NK-92 treated with Interleukin-12 subunit alpha and Interleukin-12 subunit beta, amount 100 ng/mL, for 24 hours (cell line): ENCODE data around the gene FBXO47.

Experiments used
- DNase-seq: peaks from one replicate; lab custom pipeline; 2025; lab: John Stamatoyannopoulos, UW

FBXO47 gene

DNA sequence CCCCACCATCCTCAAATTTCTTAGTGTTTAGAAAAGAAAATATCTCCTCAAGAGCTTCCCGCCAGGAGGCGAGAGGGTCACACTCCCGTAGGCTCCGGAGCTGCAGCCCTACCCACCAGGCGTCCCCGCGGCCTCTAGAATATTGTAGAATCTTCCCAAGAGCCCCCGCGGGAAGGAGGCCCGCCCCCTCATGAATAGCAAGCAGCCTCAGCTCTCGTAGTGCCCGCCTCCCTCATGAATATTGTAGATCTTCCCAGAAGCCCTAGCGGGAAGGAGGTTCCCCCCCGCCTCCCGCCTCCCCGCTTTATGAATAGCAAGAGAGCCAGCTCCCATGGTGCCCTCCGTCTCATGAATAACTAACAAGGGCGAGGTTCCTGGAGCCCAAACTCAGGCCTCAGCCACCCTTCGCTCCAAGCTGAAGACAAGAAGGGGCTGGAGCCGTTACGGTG is at the start of gene FBXO47:
Gene FBXO47 (minus strand): TSS at position 114 of the 449 bp plus-strand sequence. CDS start 4,378 bp downstream, outside the sequence.
- no peak for DNase-seq

GRCh38 chr17:39016193-39017153 is 49.3 kb upstream of the FBXO47 start:
- no peak for DNase-seq

DNA sequence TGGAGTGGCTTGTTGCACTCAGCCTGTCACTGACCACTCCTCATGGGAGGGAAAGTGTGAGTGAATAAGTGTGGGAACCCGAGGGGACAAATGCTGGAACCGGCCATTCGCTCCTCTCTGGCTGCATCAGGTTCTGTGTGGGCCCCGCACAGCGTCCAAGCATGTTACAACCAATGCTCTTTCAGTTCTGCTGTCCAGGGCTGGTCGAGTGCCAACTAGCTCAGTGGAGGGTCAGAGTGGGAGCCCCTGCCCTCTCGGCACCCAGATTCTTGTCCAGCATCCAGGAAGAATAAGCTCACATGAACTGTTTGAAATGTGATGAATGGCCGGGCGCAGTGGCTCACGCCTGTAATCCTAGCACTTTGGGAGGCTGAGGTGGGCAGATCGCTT is 48.3 kb upstream of the FBXO47 start:
- no peak for DNase-seq

DNA sequence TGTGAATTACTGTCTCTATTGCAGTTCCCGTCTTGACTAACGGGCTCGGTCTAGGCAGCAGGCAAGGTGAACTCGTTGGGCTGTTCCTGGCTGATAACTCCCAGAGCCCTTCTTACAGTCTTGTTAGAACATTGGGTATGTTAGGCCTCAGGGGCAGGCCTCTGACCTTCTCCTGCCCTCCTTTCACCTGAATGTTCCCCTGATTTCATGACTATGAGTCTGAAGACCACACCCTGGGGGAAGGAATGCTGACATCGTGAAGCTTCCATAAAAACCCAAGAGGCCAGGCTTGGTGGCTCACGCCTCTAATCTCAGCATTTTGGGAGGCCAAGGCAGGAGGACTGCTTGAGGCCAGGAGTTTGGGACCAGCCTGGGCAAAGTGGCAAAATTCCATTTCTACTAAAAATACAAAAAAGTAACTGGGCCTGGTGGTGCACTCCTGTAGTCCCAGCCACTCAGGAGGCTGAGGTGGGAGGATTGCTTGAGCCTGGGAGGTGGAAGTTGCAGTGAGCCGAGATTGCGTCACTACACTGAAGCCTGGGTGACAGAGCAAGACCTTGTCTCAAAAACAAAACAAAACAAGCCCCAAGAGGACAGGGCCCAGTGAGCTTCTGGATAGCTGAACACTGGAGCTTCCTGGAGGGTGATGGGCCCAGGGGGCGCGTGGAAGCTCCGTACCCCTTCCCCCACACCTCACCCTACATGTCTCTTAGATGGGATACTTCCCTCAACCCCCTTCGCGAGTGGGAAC is 47.8 kb upstream of the FBXO47 start:
- DNase-seq = no peak

DNA sequence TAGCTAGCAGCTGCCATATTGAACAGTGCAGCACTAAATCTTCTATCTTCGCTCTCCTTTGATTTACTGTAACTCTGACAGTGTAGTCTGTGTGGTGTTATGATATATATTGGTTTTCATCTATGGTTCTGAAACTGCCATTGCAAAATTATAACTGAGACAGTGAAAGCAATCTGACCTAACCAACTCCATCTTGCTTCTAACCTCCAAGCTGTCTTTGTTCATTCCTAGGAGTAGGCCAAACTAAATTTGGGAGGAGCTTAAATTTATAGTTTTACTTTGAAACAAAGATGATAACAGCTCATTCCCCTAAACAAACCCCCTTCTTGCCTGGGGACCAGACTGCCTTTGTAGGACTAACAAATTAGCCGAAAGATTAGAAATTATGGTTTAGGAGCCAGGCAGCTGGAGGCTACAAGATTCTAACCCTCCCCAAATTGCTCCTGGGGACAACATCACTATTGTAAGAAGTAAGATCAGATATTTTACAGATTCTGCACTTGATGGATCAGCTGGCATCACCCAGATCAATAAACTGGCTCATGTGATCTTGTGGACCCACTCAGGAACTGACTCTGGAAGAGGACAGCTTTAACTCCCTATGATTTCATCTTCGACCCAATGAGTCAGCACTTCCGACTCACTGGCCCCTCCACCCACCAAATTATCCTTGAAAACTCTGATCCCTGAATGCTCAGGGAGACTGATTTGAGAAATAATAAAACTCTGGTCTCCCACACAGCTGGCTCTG is 47.0 kb upstream of the FBXO47 start:
- no peak for DNase-seq

GRCh38 chr17:39012725-39013124 is 45.5 kb upstream of the FBXO47 start:
- no peak for DNase-seq

DNA sequence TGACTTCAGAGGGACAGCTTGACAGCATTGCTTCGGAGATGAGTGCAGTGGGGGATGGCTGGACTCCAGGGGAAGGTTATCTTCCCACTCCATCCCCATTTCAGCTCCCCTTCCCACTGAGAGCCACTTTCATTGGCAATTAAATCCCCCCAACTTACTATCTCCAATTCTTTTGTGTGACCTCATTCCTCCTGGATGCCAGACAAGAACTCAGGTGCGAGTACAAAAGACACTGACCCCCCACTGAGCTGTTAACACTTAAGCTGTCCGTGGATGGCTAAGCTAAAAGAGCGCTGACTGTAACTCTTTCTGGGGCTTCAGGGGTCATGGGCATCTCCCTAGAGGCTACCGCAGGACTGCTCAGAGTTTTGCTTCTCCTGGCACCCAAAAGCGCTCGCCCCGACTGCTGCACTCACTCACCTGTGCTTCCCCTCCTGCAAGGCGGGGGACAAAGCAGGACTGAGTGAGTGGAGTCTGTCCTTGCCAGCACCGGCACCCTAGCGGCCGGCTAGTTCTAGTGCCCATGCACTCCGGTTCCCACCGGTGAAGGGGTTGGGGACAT is 44.8 kb upstream of the FBXO47 start:
- DNase-seq = no peak

DNA sequence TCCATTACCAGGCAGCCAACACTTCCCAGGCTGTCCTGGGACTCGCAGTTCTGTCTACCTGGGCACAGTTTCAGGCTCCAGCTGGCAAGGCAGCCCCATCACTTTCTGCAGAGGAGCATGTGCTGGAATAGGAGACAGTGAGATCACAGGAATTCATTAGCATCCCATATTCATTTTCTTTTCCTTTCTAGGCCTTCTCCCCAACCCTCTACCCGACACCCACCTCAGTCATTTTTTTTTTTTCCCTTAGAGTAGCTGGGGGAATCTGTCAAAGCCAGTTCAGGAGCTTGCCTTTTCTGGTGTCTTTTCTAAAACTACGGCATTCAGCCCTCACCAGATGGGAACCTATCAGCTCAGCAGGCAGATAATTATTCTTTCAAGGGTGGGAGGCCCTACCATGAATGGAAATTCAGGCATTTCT is 42.4 kb upstream of the FBXO47 start:
- no peak for DNase-seq

- DNase-seq = no peak
These were observed 41.4 kb upstream of the FBXO47 start for GRCh38 chr17:39008633-39009032.

GRCh38 chr17:39002991-39003715 is 36.0 kb upstream of the FBXO47 start:
- DNase-seq = no peak

DNA sequence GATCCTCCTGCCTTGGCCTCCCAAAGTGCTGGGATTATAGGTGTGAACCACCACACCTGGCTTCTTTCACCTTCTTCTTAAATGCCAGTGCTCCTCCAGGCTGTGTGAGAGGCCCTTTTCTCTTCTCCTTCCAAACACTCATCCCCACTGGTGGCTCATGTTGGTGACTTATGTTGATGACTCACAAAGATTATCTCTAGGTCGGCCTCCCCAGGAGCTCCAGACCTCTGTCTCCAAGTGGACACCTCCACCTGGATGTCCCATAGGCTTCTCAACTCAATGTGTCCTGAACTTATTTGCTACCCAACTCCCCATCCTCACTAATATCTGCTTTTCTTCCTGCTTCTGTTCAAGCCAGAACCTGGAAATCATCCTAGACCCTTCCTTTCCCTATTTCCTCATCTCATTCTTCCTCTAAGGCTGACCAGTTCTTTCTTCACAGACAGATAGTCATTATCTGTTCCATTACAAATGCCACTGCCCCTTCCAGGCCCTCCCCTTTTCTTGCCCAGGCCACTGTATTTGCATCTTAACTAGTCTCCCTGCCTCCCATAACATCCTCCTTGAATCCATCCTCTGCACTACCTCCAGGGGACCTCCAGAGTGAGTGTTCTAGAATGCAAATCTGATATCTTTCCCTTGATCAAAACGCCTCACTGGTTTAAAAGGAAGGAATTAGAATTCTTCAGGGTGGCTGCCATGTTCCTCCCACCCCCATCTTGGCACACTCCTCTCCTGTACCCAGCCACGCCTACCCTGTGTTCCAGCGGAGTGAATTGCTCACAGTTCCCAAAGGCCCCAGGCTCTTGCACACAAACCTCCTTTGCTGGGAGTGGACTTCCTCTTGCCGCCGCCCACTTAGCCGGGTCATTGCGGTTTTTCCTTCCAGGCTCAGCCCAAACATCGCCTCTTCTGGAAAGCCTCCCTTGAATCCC is 34.8 kb upstream of the FBXO47 start:
- no peak for DNase-seq

- DNase-seq = no peak
These were observed 32.9 kb upstream of the FBXO47 start for GRCh38 chr17:39000021-39000601.

GRCh38 chr17:38996660-38997337 is 29.6 kb upstream of the FBXO47 start:
- DNase-seq = no peak

DNA sequence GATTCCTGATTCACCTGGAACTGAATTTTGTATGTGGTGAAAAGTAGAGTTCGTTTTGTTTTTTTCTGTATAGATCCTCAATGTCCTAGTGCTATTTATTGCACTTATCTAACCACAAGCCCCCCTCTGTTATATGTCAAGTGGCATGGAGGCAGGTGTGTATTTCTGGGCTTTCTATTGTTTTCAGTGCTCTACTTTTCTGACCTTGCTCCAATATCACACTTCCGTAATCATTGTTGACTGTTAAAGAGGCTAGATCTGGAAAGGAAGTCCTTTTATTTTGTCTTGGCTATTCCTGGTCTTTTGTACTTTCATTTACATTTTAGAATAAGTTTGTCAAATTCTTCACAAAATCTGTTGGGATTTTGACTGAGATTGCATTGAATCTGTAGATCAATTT is 26.8 kb upstream of the FBXO47 start:
- no peak for DNase-seq

- no peak for DNase-seq
These were observed 17.5 kb upstream of the FBXO47 start for GRCh38 chr17:38984666-38985065.

DNA sequence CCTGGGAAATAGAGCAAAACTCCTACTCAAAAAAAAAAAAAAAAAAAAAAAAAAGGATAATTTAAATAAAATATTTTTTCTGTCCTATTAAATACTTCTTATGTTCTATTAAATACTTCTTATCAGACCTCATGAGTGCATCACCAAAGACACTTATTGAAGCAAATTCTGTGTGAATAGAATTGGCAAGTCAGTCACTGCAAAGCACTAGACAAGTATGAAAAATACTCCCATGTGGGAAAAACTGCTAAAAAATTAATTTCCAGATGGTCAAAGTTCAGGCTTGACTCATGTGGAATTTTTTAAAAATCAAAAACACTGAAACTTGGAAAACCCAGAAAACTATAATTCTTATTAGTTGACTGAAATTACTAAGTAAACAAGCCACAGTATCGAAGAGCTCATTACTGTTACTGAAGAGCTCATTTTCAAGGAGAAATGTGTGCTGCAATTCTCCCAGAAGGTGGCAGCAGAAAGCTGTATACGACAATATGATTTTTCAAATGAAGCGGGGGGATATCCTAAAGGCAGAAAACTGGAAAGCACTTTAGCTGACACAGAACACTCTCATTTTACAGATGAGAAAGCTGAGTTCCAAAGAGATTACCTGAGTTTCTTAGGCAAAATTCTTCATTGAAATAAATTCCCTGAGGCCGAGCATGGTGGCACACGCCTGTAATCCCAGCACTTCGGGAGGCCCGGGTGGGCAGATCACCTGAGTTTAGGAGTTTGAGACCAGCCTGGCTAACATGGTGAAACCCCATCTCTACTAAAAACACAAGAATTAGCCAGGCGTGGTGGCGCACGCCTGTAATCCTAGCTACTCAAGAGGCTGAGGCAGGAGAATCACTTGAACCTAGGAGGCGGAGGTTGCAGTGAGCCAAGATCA is 15.9 kb upstream of the FBXO47 start:
- no peak for DNase-seq

- no peak for DNase-seq
These were observed 14.4 kb upstream of the FBXO47 start for GRCh38 chr17:38981636-38982035.
